ENCODE results near the gene RPL19.

RPL19 gene

DNA sequence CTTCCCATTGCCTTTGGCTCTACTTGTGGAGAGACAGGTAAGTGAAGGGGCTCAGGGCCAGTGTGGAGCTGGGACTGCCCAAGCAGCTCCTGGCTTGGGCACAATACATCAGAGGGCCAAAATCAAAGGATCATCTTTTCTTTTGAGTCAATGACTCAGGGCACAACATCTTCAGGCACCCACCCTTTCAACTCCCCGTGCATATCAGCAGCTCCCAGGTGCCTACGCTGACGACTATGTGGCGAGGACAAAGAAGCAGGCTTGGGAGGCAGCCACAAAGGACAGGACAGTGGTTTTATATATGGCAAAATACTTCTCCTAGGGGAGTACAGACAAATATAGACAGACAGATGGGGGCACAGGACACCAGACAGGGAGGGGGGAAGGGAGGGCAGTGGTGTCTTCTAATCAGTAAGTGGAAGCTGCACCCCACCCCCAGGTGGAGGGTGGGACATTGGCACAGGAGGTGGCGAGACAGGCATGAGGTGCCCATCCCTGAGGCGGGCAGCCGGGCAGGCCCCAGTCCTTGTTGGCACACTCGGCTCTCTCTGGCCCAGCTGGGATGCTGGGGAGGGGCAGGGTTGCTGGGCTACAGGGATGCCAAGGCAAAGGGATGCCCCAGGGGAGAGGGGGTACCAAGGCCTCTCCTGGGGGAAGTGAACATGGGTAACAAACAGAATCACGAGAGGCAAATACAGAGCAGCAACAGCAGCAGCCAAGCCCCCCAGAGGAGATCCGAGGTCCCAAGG is 26.4 kb upstream of the RPL19 start:
- no peak for DNase-seq

DNA sequence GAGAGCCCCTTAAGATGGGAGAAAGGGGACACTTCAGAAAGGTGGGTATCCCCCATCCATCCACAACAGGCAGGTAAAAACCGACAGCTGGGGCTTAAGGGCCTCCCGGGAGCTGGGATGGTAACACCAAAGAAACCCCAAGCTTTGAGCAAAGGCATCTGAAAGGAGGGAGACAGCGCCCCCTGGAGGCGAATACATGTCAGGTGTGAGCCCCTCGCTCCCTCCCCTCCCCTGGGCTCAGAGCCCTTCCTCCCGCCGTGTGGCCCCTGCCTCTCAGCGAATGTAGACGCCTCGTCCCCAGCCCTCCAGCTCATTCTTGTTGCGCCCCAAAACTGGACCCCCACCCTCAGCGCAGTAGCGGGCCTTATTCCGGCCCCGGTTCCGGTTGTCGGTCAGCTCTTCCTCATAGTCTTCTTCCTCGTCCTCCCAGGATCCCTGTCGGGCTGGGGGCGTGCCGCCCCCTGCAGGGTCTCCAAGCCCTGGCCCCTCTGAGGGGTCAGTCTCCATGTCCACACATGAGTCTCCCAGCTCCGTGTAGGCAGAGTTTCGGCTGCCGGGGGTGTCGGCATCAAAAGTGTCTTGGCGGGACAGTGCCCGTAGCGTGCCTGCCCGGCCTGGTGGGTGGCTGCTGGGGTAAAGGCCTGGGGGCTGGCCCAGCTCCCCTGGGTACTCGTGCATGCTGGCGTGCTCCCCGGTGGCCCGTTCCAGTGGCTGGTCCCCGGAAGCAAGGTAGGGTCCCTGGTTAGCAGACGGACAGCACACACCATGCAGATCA is 25.0 kb upstream of the RPL19 start:
- DNase-seq: peak; percentile 74 to 77

DNA sequence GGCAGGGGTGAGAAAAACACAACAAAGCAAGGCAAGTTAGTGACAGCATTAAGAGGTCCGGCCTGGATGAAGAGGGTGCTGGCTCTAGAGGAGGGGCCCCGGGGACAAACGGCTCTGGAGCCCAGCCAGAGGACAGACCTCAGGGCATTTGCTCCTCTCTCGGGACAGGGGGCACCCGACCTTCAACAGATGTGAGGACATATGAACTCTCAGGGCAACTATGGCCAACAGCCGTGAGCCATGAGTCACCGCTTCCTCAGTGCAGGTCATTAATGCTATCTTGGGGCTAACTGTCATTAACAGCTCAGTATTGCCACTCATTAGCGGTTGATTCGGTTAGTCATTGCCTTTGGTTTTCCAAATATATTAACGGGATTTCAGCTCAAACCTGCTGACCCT is 24.4 kb upstream of the RPL19 start:
- DNase-seq: no peak

DNA sequence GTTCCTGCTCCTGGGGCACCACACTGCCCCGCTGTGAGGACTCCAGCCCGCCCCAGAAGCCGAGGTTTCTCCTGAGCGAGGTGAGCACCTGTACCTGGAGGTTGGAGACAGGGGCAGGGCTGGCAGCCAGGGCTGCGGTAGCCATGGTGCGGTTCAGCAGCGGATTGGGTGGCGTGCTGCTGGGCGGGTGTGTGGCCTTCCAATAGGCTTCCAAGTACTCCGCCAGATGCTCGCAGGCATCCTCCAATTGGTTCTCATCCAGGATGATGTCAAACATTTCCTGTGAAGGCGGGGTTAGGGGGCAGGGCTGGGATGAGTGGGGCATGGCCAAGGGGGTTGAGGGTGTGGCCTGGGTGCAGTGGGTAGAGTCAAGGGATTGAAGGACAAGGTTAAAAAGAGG is 22.8 kb upstream of the RPL19 start:
- no peak for DNase-seq

DNA sequence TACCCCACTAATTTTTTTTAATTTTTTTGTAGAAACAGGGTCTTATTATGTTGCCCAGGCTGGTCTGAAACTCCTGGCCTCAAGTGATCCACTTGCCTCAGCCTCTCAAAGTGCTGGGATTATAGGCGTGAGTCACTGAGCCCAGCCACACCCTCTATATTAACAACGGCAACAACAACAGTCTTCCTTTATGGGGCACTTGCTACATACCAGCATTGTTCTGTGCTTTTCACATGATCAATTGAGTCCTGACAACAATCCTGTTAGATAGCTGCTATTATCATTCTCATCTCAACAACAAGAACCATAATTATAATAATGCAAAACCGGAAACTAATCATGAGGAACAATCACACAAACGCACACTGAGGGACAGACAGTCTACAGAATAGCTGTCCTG is 21.5 kb upstream of the RPL19 start:
- DNase-seq: no peak

DNA sequence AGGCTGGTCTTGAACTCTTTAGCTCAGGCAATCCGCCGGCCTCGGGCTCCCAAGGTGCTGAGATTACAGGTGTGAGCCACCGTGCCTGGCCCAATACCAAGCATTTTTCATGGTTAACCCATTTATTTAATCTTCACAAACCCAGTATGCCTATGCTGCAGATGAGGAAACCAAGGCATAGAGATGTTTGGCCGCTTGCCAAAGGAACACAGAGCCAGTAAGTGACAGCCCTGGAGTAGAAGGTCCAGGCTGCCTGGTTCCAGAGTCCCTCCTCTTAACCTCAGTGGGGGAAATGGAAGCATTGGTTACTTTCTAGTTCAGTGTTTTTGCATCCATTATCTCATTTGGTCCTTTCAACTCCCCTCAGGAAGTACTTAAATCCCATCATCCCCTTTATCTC is 18.8 kb upstream of the RPL19 start:
- no peak for DNase-seq

DNA sequence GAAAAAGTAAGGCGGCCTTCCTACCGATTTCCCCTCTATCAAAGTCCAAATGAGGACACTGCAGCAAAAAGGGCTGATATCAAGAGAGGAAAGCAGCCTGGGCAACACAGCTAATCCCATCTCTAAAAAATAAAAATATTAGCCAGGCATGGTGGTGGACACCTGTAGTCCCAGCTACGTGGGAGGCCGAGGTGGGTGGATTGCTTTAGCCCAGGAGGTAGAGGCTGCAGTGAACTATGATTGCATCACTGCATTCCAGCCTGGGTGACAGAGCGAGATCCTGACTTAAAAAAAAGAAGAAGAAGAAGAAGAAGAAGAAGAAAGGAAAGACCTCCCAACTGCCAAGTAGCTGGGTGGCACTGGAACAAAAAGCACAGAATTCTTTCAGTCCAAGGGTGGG is 17.0 kb upstream of the RPL19 start:
- DNase-seq: no peak

DNA sequence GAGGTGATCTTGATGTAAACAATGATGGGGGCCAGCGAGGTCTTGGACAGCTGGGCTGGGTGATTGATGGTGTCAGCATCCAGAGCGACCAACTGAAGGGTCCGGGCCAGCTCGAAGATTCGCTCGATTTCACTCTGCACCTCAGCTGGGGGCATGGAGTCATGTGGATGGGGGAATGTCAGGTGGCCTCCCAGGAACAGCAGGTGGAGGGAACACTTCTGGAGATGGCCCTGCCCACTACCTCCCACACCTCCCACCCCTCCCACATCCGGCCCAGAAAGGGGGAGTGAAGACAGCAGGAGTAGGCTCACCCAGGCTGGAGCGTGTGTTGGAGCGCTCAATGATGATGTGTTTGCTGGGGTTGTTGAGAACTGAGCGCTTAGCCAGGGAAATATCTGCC is 16.4 kb upstream of the RPL19 start:
- no peak for DNase-seq

DNA sequence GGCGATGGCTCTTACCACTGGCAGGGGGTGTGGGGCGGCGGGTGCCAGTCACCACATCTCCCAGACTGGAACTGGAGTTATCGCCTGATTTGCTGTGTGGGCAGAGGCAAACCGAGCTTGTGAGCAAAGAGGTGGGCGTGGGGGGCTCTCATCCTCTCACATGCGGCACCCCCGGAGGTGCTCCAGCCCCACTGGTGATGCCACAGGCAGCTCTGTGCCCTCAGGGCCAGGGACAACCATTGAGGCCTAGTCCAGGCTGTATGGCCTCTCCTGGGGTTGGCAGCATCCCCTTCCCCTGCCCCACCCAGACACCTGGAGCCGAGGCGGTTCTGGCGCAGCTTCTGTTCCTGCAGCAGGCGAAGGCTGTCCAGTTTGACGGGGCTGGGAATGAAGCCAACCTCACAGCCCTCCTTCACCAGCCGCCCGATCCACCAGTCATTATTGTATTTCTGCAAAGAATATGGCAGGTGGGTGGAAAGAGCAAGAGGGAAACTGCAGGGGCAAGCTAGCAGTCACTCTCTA is 13.5 kb upstream of the RPL19 start:
- no peak for DNase-seq

DNA sequence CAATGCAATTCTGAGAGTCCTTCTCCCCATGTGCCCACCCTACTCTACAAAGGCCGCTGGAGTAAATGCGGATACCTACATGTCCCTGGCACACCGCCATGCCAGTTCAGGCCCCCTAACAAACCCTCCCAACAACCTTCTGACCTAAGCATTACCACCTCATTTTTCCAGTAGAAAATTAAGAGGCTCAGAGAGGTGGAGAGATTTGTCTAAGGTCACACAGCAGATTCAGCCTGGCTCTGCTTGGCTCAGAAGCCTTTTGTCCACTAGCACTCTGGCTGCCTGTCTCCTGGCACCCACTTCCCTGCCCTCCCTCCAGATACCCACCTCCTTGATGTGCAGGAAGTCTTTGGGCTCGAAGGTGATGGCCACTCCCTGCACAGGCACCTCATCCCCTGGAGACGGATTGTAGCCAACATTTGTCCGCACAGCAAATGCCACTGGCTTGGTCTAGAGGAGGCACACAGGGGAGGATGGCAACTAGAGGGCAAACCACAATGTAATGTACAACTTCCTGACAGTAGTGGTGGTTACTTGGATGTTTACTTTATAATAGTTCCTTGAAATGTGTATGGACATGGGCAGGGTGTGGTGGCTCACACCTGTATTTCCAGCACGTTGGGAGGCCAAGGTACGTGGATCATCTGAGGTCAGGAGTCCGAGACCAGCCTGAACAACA is 12.8 kb upstream of the RPL19 start:
- no peak for DNase-seq

DNA sequence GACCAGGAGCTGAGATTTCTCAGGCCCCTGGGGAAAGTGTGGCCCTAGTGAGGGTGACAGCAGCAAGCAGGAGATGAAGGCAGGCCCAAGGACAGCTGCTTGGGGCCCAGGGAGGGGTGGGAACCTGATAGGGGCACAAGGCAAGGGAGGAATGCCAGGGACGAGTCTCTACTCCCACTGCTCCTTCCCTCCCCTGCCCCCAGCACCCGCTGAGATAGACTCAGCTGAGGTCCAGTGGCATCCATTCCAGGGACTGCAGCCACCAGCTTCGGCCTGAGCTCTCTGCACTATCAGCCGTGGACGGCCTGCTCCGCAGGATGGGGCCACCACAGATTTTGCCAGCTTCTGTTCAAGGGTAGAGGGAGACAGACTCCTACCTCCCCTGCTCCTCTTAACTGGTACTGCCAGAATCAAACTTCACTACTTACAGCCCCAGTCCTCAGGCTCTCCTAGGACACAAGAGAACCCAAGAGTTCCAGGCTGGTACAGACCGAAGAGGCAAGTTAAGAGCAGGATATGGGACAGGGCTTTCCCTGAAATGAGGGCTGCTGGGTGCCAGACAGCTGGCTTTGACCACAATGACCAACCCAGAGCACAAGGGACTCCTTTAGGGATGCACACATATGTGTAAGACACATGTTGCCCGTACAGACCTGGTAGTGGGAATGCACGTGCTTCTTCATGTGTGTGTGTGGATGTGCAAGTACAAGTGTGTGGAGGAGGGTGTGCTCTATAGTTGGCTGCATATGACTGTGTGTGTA is 8.2 kb upstream of the RPL19 start:
- no peak for DNase-seq

DNA sequence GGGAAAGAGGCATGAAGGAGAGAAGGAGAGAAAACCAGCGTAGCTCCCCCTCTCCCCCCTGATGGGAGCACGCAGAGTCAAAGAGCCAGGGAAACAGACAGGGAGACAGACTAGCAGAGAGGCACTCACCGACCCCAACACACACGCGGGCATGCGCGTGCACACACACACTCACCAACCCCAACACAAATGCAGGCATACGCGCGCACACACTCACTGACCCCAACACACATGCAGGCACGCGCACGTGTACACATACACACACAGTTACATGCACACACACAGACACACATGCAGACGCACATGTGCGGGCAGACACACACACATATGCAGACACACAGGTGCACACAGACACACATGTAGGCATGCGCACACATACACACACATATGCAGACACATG is 7.2 kb upstream of the RPL19 start:
- no peak for DNase-seq

DNA sequence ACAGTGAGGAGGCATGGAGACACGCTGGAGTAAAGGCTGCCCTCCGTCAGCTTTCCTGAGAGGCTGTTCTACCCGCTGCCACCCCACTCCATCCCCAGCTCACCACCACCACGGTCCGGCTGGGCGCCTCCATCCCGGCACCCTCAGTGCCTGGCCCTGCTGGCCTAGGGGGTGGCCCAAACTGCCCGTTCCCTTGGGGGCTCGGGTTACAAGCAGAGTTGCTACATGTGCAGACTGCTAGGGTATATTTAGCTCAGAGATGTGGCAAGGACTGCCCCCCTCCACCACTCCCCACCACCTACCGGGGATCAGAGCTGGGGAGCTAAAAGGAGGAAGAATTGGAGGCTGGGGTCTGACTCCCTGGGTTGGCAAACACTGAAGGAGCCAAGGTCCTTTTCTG is 6.7 kb upstream of the RPL19 start:
- no peak for DNase-seq

DNA sequence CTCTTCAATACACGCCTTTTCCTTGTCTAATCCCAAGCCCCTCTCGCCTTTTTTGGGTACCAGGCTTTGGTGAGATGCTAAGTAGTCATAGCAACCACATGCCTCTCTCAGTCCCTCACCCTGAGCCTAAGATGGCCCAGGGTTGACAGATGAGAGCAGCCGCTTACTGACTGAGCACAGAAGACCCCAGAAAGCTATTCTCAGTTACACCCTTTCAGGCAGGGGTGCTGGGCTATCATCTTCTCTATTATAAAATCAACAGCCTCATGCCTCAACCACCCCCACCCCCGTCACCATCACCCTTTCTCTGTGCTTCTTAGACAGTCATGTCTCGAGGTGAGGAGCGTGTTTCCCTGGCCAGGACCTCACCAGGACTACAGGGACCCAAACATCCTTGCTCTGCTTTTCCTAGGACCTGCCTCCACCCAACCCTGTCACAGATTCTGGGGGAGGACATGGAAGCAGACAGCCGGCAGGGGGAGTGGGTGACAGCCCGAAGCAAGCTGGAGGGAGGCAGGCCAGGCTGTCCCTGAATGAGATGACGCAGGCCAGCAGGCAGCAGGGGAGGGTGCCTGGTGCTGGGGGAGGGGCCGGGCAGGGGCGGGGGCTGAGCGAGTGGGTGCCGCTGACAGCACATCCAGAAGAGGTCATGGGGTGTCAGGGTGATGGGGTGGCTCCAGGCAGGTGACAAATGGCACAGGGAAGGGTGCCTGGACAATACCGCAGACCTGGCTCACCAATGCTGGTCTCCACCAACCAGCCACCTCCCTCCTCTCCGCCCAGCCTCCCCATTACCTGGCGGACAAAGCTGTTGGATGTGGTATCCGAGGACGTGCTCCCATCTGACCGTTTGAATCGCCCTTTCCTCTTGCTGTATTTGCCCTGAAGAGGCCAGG is 5.7 kb upstream of the RPL19 start:
- DNase-seq: no peak

DNA sequence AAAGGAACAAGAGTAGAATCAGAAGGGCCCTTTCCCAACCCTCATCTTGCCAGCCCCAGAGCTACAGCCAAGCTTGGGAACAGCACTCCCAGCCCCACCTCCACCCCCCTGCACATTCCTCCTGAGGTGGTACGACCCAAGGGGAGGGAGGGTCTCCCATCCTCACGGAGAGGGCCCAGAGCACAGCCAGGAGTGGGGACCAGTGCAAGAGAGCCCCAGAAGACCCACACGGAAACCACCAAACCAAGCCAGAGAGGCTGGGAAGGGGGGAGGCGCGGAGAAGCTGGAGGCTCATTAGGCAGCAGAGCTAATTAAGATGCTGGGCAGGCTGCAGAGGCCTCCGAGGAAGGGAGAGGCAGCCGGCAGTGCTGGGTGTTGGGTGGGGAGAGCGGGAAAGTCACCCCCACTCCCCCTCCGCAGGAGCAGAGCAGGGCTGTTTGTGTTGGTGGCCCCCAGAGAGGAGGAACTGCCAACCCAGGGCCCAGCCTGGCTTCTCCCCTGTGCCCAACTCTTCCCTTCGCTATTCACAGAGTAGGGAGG is 5.0 kb upstream of the RPL19 start:
- DNase-seq: no peak

DNA sequence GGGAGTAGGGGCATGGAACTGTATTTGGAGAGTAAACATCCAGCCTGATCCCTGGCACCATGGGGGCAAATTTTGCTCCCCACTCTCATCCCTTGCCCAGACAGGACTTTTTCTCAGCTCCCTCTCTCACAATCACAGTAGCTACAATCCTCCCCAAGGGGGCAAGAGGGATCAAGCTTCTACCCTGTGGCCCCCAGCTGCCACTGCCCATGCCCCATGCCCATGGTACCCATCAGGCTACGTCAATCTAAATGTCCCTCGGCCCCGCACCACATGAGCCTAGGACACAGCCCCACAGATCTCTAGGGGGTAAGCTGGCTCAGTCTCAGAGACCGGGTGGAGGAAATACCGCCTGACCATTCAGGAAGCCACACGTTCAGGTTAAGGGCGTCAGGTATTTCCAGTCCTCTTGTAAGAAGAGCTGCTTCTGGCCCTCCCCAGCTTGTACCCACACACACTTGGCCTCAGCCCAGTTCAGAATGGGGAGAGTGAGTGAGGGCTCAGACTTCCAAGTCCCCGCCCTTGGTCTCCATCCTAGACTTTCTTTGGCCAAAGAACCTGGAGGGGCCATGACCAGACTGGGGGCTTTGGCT is 4.4 kb upstream of the RPL19 start:
- DNase-seq: no peak

DNA sequence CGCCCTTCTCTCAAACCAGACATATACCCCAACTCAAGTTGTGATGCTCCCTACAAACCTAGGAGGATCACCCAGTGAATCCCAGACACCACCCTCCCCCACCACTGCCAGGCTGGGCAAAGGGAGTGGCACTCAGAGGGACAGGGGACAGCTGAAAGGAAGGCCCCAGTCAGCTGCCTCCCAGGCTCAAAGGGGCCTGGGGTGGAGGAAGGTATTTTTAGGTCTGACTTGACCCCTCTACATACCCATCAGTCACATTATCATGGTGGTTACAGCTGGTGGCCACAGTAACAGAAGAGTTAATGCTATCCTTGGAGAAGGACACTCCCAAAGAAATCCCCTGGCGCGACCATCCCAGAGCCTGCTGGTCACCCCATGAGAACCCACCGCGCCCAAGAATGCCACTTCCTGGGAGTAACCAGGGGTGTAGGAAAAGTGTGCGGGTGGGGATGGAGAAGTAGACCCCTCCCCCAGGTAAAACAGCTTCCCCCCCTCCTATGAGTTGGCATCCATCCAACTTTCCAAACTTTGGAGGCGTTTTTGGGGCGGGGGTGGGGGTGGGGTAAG is 3.8 kb upstream of the RPL19 start:
- no peak for DNase-seq

DNA sequence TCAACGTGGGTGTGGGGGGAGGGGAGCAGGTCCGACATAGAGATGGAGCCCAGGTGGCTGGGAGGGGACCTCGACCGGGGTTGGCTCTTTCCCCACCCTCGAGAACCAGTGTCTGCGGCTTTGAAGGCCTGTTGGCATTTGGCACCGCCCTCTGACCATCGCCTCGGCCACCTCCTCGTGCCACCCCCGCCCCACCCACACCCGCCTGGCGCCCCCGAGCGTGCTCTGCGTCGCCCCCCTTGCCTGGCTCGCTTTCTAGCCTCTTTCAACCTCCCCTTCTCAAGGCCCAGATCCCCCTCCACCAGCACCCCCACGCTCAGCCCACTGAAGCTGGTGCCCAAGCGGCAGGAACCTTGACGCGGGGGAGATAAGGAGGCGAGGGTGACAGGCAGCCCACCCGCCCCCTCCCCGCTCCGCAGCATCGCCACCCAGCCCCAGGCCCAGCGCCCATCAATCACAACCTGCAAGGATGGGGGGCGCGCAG is 3.2 kb upstream of the RPL19 start:
- no peak for DNase-seq

DNA sequence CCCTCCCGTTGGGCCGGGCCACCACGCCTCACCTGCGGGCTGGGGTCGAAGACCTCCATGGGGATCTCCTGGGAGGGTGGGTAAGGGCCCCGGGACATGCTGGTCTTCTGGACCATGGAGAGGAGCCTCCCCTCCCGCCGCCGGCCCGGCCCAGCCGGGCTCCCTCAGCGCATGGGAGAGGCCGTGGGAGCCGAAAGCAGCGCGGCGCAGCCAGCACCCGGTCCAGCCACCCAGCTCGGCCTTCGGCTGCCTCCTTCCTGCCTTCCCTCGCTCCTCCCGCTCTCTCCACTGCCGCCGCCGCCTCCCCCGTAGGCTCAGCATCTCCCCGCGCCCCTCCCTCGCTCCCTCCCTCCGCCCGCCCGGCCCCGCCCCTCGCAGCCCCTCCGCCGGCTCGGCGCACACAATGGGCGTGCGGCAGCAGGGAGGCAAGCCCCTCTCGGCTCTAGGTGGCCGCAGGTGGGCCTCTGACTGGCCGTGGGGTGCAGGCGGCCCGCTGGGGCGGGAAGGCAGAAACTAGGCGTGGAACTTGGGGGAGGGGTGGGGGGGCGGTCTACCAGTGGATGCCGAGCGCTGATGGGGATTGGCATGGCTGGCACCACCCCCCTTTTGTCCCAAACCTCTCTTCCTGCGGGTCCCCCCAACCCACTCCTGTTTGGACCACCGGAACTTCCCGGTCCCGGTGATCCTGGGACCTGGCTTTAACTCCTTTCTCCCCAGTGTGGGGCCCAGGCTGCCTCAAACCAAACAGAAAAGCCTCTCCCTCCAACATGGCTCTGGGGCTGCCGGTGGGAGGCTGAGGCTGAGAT is 2.5 kb upstream of the RPL19 start, which contains the start of gene CACNB1:
TSS of gene CACNB1 (minus strand) at position 290 of the 806 bp plus-strand sequence. CDS start at position 116, 174 bp downstream.
- peak; percentile 56 to 58 for DNase-seq

DNA sequence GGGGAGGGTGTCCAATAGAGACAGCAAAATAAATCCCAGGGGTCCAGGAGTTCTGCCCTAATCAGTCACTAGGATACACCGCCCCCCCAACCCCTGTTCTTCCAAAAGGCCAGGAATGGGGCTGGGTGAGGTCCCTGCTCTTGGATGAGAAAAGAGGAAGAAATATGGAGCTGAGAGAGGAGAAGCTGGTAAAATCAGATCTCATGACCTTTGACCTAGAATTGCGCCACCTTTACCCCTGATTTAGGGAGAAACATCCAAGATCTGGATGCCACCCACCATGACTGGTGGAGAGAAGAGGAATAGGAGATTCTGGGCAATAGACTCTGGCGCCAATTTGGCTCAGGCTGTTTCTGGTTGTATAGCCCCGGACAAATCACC is 1.9 kb upstream of the RPL19 start:
- no peak for DNase-seq

Data from activated CD4-positive, alpha-beta T cell treated with anti-CD3 and anti-CD28 coated beads, Interleukin-2, amount 50 U/mL, for 4 hours (primary cell).